CD14-positive monocyte (primary cell): ENCODE data around the gene HS3ST6. TPM values are rescaled to one million over a fixed set of nuclear protein-coding genes. Genes with fewer than 3 reads are reported as not detected.

Experiments used
- DNase-seq, 3 donors: peaks; one replicate each; pipeline ENCODE4 v3.0.0-alpha.2; 2011 to 2022
- H2AFZ ChIP-seq: 2 replicates; pipeline ENCODE4 v1.6.0; 2012; ENCODE audit warnings: mild to moderate bottlenecking, low read depth, low read length, inconsistent platforms; ENCODE audit not compliant: insufficient read depth, poor library complexity, severe bottlenecking
- H3K27ac ChIP-seq, 2 donors: 1 replicate in 1 of 2; 2 replicates in 1 of 2; pipeline ENCODE4 v1.5.1; 2012 to 2013; ENCODE audit warnings: low read length in 2 of 2, control low read depth in 1 of 2, inconsistent platforms in 1 of 2, low read depth in 1 of 2, mild to moderate bottlenecking in 1 of 2
- H3K27me3 ChIP-seq, 2 donors: one replicate each; pipeline versions ENCODE4 v1.6.0 to v1.6.1; 2011 to 2013; ENCODE audit warnings: low read length in 2 of 2; ENCODE audit not compliant: control insufficient read depth in 2 of 2, insufficient read depth in 2 of 2
- H3K36me3 ChIP-seq, 2 donors: replicated peaks in 1 of 2; 1 replicate in 1 of 2; 2 replicates in 1 of 2; pipeline versions ENCODE4 v1.5.1 to v1.6.1; 2012 to 2013; ENCODE audit warnings: low read length in 2 of 2, control low read depth in 1 of 2, inconsistent platforms in 1 of 2, mild to moderate bottlenecking in 1 of 2; ENCODE audit not compliant: insufficient read depth in 2 of 2, control insufficient read depth in 1 of 2
- H3K4me1 ChIP-seq, 2 donors: 1 replicate in 1 of 2; 2 replicates in 1 of 2; pipeline versions ENCODE4 v1.5.1 to v1.6.1; 2012 to 2013; ENCODE audit warnings: low read length in 2 of 2, control low read depth in 1 of 2, inconsistent platforms in 1 of 2, mild to moderate bottlenecking in 1 of 2, moderate library complexity in 1 of 2; ENCODE audit not compliant: insufficient read depth in 2 of 2, control insufficient read depth in 1 of 2
- H3K4me2 ChIP-seq: replicated peaks from 2 replicates; pipeline ENCODE3; 2012; ENCODE audit warnings: low read length, moderate library complexity, mild to moderate bottlenecking; ENCODE audit not compliant: poor library complexity, severe bottlenecking; ENCODE audit errors: extremely low read depth
- H3K4me3 ChIP-seq, 3 experiments: fragments of 200-600 bp in 1 of 3; sonication (generic) in 1 of 3; replicated peaks in 1 of 3; 1 replicate in 2 of 3; 2 replicates in 1 of 3; pipeline ENCODE4 v1.5.1; 2011 to 2013; ENCODE audit warnings: low read length in 3 of 3, mild to moderate bottlenecking in 3 of 3, control low read depth in 2 of 3, low read depth in 2 of 3, inconsistent platforms in 1 of 3, moderate library complexity in 1 of 3
- H3K79me2 ChIP-seq: 2 replicates; pipeline ENCODE4 v1.6.0; 2012; ENCODE audit warnings: mild to moderate bottlenecking, control low read depth, inconsistent platforms, low read length, moderate library complexity; ENCODE audit not compliant: insufficient read depth
- H3K9ac ChIP-seq: 2 replicates; pipeline ENCODE4 v1.6.0; 2017; ENCODE audit warnings: low read length, mild to moderate bottlenecking; ENCODE audit not compliant: insufficient read depth, poor library complexity, severe bottlenecking
- H3K9me3 ChIP-seq, 2 donors: replicated peaks in 1 of 2; 1 replicate in 1 of 2; 2 replicates in 1 of 2; pipeline versions ENCODE4 v1.5.1 to v1.6.1; 2012 to 2013; ENCODE audit warnings: low read length in 2 of 2, control low read depth in 1 of 2; ENCODE audit not compliant: control insufficient read depth in 1 of 2, insufficient read depth in 1 of 2
- H4K20me1 ChIP-seq: 2 replicates; pipeline ENCODE4 v1.6.0; 2012; ENCODE audit warnings: mild to moderate bottlenecking, low read length, control low read depth, moderate library complexity; ENCODE audit not compliant: insufficient read depth
- H3K27ac Mint-ChIP-seq, 7 donors: one replicate each; pipeline ENCODE4 v1.8.0; 2020; ENCODE audit warnings: mild to moderate bottlenecking in 7 of 7, mixed read lengths in 7 of 7, moderate library complexity in 6 of 7, inconsistent platforms in 2 of 7
- H3K27me3 Mint-ChIP-seq, 3 donors: one replicate each; pipeline ENCODE4 v1.8.0; 2021 to 2022; ENCODE audit warnings: low read depth in 3 of 3, mild to moderate bottlenecking in 3 of 3, mixed read lengths in 3 of 3, moderate library complexity in 3 of 3, inconsistent platforms in 1 of 3
- H3K36me3 Mint-ChIP-seq, 2 donors: one replicate each; pipeline ENCODE4 v1.8.0; 2020; ENCODE audit warnings: mixed read lengths in 2 of 2, inconsistent platforms in 1 of 2, mild to moderate bottlenecking in 1 of 2
- H3K4me1 Mint-ChIP-seq: one replicate; pipeline ENCODE4 v1.8.0; 2020; ENCODE audit warnings: mild to moderate bottlenecking, mixed read lengths
- H3K4me3 Mint-ChIP-seq, 2 donors: one replicate each; pipeline ENCODE4 v1.8.0; 2020; ENCODE audit warnings: mild to moderate bottlenecking in 2 of 2, mixed read lengths in 2 of 2, moderate library complexity in 1 of 2
- H3K9me3 Mint-ChIP-seq, 7 donors: one replicate each; pipeline ENCODE4 v1.8.0; 2020 to 2022; ENCODE audit warnings: mixed read lengths in 7 of 7, mild to moderate bottlenecking in 6 of 7, moderate library complexity in 6 of 7, inconsistent platforms in 2 of 7
- WGBS: methylation state at CpG from one replicate; pipeline ENCODE4 v1.1.5; 2013; ENCODE audit warnings: missing lambda C conversion rate; ENCODE audit not compliant: insufficient coverage; 5-methylcytosine and 5-hydroxymethylcytosine counted together
- intact Hi-C, 2 donors: fragments of 100-400 bp; cut with micrococcal nuclease; formaldehyde crosslinking; loops; one replicate each; pipeline versions ENCODE4 v1.15.0 to v1.15.1; 2023
- polyA plus RNA-seq, 3 donors: library from polyadenylated mRNA; depleted of rRNA in 1 of 3; unstranded in 2 of 3; stranded (reverse) in 1 of 3; fragments of 300-500 nt in 2 of 3; fragments of >200 nt in 1 of 3; fragmentation: Illumina TruSeq in 2 of 3; gene quantifications; 1 replicate in 2 of 3; 2 replicates in 1 of 3; pipeline ENCODE4 v1.2.3, GENCODE V29; 2012 to 2021
- TF ChIP-seq, protein P1 (sequence below): fragments of 200-600 bp; IDR thresholded peaks from one replicate; pipeline ENCODE4 v1.8.0; 2022; ENCODE audit warnings: antibody characterized with exemption, mild to moderate bottlenecking

The HS3ST6 gene
- polyA plus RNA-seq, 3 donors: not detected

DNA sequence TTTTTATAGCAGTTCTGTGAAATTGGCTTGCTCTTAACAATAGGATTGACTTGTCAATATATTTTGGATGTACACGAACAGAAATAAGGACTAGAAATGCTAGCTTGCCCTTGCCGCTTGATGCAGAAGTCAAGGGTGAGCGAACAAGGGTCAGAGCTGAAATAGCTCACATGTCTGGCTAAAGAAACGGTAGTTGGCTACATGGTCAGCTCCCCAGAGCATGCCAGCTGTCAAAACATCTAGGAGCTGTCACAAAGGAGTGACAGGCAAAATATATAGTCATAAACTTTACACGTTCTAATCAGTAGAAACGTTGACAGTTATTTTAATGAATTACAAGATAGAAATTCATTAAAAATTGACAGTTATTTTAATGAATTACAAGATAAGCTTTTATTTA, 43.4 kb downstream of the HS3ST6 start:
- Histone ChIP-seq H2AFZ (no peak overlapping the region), H3K9me3 (peaks cover 4 to 8% of the 10 kb centered on the region in 2 donors), H3K27me3 (peaks cover 10 to 36% of the 10 kb centered on the region in 2 donors), H3K79me2 (no peaks in the 10 kb centered on the region), H3K4me3 (no peak overlapping the region), H3K9ac (no peak overlapping the region), H3K36me3 (no peaks in the 10 kb centered on the region), H3K27ac (no peak overlapping the region), H4K20me1 (no peaks in the 10 kb centered on the region), H3K4me1 (peaks cover 0 to 8% of the 10 kb centered on the region in 2 donors), H3K4me2 (no peak overlapping the region)
- Mint-ChIP-seq H3K4me3 (no peak overlapping the region), H3K27ac (no peak overlapping the region), H3K9me3 (peaks cover 4 to 9% (median 7%) of the 10 kb centered on the region in 7 donors), H3K36me3 (peaks cover 0 to 2% of the 10 kb centered on the region in 2 donors), H3K27me3 (peaks cover 32 to 49% (median 47%) of the 10 kb centered on the region in 3 donors), H3K4me1 (peaks cover 7% of the 10 kb centered on the region)
- TF ChIP-seq, protein P1, sequence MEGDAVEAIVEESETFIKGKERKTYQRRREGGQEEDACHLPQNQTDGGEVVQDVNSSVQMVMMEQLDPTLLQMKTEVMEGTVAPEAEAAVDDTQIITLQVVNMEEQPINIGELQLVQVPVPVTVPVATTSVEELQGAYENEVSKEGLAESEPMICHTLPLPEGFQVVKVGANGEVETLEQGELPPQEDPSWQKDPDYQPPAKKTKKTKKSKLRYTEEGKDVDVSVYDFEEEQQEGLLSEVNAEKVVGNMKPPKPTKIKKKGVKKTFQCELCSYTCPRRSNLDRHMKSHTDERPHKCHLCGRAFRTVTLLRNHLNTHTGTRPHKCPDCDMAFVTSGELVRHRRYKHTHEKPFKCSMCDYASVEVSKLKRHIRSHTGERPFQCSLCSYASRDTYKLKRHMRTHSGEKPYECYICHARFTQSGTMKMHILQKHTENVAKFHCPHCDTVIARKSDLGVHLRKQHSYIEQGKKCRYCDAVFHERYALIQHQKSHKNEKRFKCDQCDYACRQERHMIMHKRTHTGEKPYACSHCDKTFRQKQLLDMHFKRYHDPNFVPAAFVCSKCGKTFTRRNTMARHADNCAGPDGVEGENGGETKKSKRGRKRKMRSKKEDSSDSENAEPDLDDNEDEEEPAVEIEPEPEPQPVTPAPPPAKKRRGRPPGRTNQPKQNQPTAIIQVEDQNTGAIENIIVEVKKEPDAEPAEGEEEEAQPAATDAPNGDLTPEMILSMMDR: no peak
- WGBS: 100% methylated on average over 3 of the region's 6 CpGs
- intact Hi-C loops: no loop called here
- no peak for DNase-seq

- DNase-seq: peak; percentile 16 to 52 (median 30)
- peak within 1 kb of the TSS; percentile 46 for H3K4me2 ChIP-seq
- peaks cover 10 to 28% of the 10 kb centered on the region in 2 donors for H3K27me3 ChIP-seq
- H3K4me1 ChIP-seq: peaks cover 0 to 8% of the 10 kb centered on the region in 2 donors
- Mint-ChIP-seq H3K36me3 (peaks cover 0 to 2% of the 10 kb centered on the region in 2 donors), H3K27ac (peak within 1 kb of the TSS in 1 of 7 donors; percentile 58), H3K4me3 (peak within 1 kb of the TSS; percentile 62 to 92), H3K4me1 (peaks cover 7% of the 10 kb centered on the region), H3K9me3 (peaks cover 4 to 9% (median 7%) of the 10 kb centered on the region in 7 donors), H3K27me3 (peaks cover 26 to 40% (median 39%) of the 10 kb centered on the region in 3 donors)
- H3K9me3 ChIP-seq: peaks cover 4 to 8% of the 10 kb centered on the region in 2 donors
- 20% methylated on average over 31 of the region's 68 CpGs for WGBS
- peak within 1 kb of the TSS in 1 of 3 experiments; percentile 32 for H3K4me3 ChIP-seq
- no peaks in the 10 kb centered on the region for H4K20me1 ChIP-seq
- intact Hi-C loops: no loop called here
- H3K36me3 ChIP-seq: no peaks in the 10 kb centered on the region
- H2AFZ ChIP-seq: no peak within 1 kb of the TSS
- H3K79me2 ChIP-seq: no peaks in the 10 kb centered on the region
- TF ChIP-seq, protein P1: no peak
- H3K27ac ChIP-seq: no peak within 1 kb of the TSS
- H3K9ac ChIP-seq: no peak within 1 kb of the TSS
These were observed 46.1 kb downstream of the HS3ST6 start, which contains the start of gene MEIOB for GRCh38 chr16:1871974-1872635. Gene MEIOB, minus strand, starts transcription at chr16:1872164. Its CDS starts 3,989 bp downstream, at chr16:1868175.
